G401.6 (cell line): ENCODE measurements around the gene MMS19.
"Not testable (repeated sequence)": the region's sequence is repeated elsewhere in the genome, so short reads cannot be mapped to it uniquely, and the experiment has no call there.

Experiments used
- FAIRE-seq: peaks from 2 replicates; lab custom pipeline; 2012; peaks lifted over from hg19 to GRCh38; lab: Jason Lieb, UNC

The MMS19 gene

GRCh38 chr10:97462309-97462708 lies 35.9 kb downstream of the MMS19 start:
- FAIRE-seq, result no peak

GRCh38 chr10:97459933-97460332 lies 38.3 kb downstream of the MMS19 start:
- no peak for FAIRE-seq

GRCh38 chr10:97459111-97459510 lies 39.1 kb downstream of the MMS19 start:
- FAIRE-seq, result no peak

GRCh38 chr10:97456686-97457065 lies 41.5 kb downstream of the MMS19 start:
- no peak for FAIRE-seq

GRCh38 chr10:97456034-97456685 lies 42.1 kb downstream of the MMS19 start:
- FAIRE-seq, result no peak

DNA sequence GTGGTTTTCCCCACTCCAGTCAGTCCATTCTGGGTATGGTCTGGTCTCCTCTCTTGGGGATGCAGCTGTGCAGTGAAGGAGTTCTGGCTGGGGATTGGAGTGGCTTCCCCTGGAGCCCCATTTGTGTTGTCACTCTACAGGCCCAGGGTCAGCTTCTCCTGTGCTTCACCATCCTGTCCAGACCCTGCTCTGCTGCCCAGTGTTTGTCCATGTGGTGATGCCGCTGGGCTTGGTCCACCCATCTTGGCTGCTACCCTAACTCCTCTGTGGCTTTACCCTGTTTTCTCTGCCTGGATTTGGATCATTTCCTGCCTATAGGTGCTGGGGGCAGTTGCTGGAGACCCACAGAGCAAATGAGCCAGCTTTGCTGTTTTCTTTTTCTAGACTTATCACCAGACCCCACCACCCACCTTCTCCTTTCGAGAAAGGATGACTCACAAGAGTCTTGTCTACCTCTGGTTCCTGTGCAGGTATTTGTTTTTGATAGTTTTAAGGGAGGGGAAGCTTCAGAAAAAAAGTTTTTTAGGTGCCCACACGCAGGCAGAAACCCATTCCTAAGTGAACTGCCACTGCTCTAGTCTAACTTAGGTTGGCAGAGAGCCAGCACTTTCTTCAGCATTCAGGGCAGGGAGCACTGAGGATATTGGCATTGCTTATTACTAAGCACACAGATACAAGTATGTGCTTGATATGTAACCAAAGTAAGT lies 43.7 kb downstream of the MMS19 start:
- FAIRE-seq, result no peak

- no peak for FAIRE-seq
Measured at GRCh38 chr10:97452352-97452751, 45.9 kb downstream of the MMS19 start.

DNA sequence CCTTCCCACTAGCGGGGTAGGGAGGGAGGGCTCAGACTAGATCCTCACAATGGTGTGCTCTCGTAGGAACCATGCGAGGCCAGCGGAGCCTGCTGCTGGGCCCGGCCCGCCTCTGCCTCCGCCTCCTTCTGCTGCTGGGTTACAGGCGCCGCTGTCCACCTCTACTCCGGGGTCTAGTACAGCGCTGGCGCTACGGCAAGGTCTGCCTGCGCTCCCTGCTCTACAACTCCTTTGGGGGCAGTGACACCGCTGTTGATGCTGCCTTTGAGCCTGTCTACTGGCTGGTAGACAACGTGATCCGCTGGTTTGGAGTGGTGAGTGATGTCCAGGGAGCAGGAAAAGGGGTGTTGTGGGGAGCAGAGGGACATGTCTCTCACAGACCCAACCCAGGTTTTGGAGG lies 46.6 kb downstream of the MMS19 start:
- no peak for FAIRE-seq

DNA sequence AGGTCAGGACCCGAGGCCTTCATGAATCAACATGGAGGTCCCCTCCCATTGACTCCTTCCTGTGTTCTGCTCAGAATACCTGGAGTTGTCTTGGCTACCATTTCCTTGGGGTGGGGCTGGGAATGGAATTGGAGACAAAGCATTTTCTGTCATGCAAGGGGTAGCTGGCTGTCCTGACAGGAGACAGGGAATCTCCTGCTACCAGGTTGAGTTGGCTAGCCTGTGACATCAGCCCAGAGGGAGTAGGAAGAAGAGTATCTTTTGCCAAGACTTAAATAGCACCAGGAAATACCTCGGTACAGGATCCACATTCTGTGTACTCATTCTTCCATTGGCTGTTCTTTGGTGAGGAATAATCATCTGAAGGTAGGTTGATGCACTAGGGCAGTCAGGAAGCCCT lies 47.4 kb downstream of the MMS19 start:
- no peak for FAIRE-seq

DNA sequence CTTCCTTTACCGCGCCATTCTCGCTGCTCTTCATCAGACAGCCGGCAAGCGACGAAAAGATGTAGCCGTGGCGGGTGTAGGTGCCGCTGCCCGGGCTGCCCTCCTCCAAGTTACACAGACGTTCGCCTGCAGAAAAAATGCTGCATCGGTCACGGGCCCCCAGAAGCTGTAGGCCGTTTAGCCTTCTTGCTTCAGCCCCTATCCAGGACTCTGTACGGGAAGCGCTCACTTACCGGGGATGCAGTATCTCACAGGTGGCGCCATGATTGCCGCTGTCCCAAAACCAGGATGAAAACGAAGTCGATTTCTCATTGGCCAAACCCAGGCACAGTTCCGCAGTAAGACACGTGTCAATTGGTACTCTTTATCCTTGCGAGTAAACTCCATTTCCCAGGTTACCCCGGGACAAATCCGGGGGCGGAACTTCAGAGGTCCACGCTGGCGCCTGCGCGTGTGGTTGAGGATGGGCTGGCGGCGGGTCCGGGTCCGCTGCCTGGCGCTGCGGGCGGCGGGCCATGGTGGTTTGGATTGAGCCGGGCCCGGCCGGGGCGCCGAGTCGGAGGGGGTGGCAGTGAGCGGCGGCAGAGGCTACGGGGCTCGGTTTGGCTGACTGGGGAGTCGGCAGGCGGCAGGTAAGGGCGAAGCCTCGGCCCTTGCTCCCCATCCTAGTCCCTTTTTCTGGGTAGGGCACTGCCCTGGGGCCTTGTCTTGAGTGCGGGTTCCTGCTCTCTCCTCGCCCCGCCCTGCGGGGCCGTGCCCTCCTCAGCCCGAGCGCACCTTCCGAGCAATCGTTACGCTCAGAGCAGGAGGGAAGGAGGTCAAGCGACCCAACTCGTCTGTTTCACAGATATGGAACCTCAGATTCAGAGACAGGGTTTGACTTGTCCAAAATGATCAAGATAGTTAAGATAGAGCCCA lies 52.2 kb downstream of the MMS19 start, which contains the start of the genes EXOSC1 and ZDHHC16:
TSS of gene EXOSC1 (minus strand) at position 285 of the 918 bp plus-strand sequence. CDS start at position 264, 21 bp downstream.
TSS of gene ZDHHC16 (plus strand) at position 454 of the 918 bp plus-strand sequence. CDS start 5,501 bp downstream, outside the sequence.
- FAIRE-seq, result peak; percentile 97

DNA sequence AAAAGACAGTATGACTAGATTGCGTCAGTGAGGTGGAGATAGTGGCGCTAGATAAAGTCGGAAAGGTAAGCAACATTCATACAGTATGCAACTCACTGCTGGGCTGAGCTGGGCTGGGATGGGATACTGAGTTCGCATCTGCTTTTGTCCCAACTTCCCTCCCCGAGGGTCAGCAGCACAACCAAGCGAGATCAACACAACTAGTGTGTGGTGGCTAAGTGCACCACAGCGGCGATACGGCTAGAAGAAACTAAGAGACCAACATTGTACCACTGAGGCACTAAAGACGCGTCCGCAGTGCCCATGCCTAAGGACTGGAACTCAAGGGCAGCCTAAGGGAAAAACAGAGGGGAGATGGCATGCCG lies 52.9 kb downstream of the MMS19 start:
- FAIRE-seq, result no peak

GRCh38 chr10:97444212-97444611 lies 54.0 kb downstream of the MMS19 start:
- no peak for FAIRE-seq

DNA sequence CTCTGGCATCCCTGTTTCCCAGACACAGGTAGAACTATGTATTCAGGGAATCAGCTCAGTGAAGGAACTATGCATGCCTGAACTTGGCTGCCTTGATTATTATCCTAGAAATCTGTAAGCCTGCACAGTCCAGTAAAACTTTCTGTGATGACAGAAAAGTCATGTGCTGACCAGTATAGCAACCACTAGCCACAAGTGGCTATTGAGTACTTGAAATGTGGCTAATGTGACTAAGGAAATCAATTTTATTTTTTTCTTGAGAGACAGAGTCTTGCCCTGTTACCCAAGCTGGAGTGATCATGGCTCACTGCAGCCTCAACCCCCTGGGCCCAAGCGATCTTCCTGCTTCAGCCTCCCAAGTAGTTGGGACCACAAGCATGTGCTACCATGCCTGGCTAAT lies 55.9 kb downstream of the MMS19 start:
- FAIRE-seq, result no peak

DNA sequence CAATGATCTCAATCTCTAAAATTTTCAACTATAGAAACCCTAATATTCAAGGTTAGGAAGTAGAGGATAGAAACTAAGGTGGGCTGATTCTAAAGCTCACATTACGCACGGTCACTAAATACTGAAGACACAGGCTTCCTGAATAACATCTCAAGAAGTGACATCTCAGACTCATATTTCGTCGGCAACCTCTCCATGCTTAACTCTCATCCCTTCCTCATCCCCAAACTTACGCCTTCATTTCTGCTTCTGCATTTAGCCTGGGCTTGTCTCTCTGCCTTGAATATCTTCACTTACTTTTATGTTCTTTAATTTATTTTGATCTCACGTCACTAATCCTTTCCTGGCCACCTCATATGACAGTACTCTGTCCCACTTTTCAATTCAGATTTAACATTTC lies 63.0 kb downstream of the MMS19 start:
- FAIRE-seq, result no peak

GRCh38 chr10:97434557-97434956 lies 63.7 kb downstream of the MMS19 start:
- no peak for FAIRE-seq

- peak; percentile 44 for FAIRE-seq
Measured at GRCh38 chr10:97434055-97434454, 64.2 kb downstream of the MMS19 start.

- FAIRE-seq, result no peak
Measured at GRCh38 chr10:97428572-97428981, 69.6 kb downstream of the MMS19 start.

- FAIRE-seq, result no peak
Measured at GRCh38 chr10:97427571-97428179, 70.5 kb downstream of the MMS19 start.

DNA sequence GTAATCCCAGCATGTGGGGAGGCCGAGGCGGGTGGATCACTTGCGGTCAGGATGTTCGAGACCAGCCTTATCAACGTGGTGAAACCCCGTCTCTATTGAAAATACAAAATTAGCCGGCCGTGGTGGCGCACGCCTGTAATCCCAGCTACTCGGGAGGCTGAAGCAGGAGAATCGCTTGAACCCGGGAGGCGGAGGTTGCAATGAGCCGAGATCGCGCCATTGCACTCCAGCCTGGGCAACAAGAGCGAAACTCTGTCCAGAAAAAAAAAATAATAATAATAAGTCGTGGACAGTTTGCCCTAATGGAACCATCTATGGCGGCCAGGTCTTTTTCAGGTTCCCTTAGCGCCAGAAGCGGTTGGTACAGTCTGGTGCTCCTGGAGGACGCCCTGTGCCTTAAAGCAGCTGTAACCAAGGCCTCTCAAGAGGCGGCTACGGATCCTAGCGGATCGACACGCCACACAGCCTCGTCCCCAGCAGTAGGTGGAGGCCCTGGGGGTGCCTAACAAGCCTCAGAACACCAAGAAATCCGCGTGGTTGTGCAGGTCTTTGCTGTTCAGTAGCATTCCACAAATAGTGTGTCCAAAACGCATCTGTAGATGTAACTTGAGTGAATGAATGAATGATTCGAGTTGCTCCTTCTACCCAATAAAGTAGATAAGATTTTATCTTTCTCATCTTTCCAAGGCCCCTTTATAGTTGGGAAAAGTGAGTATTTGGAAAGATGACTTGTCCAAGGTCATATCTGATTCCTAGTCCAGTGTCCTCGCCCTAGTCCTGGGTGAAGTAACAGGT lies 71.2 kb downstream of the MMS19 start:
- no peak for FAIRE-seq

DNA sequence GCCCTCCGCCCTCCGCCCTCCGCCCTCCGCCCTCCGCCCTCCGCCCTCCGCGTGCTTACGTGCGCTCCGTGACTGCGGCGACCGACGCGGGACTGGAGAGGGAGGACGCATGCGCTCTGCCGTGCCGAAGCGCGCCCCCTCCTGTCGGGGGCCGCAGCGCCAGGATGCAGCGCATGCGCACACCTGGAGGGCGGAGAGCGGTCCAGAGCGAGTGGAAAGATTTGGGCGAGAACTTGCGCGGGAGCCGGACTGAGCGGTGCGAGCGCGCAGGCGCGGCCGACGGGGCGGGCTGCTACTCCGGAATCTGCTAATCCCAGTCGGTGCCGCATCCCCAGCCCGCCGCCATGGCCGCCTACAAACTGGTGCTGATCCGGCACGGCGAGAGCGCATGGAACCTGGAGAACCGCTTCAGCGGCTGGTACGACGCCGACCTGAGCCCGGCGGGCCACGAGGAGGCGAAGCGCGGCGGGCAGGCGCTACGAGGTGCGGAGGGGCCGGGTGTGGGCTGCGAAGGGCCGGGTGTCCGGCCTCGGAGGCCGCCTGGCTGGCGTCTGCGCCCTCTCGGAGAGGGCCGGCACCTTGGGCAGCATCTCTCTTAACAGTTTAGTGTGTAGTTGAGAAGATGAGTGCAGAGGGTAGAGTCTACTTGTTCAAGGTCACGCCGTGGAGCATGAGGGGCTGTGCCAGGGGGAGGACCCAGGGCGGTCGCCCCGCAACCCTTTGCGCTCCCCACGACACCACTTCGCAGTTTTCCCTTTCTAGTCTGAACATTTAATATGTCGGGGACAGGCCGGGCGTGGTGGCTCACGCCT lies 72.1 kb downstream of the MMS19 start, which contains the start of gene PGAM1:
TSS of gene PGAM1 (plus strand) at position 228 of the 812 bp plus-strand sequence. CDS start at position 345, 117 bp downstream.
- no peak for FAIRE-seq

DNA sequence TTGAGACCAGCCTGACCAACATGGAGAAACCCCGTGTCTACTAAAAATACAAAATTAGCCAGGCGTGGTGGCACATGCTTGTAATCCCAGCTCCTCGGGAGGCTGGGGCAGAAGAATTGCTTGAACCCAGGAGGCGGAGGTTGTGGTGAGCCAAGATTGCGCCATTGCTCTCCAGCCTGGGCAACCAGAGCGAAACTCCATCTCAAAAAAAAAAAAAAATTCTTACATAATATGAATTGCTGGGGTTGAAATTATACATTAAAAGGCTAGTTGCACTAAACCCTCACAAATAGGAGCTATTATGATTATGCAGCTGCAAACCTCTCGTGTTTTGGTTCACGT lies 74.5 kb downstream of the MMS19 start:
- not testable (repeated sequence) for FAIRE-seq
